Lower lobe of right lung (tissue), 2 donors: Measurements from ENCODE around the gene UHMK1. TPM values are rescaled to one million over a fixed set of nuclear protein-coding genes. Genes with fewer than 3 reads are reported as not detected.

Experiments
- ATAC-seq, 2 donors: fragments of 200-7000 bp; cut with Tn5 transposase; one replicate each; pipeline ENCODE4 v1.9.1; 2020 to 2022; ENCODE audit warnings: mild to moderate bottlenecking in 2 of 2, moderate library complexity in 2 of 2
- DNase-seq: peaks from one replicate; pipeline ENCODE4 v3.0.0-alpha.2; 2020
- H3K27ac ChIP-seq: fragments of 200-600 bp; one replicate; pipeline ENCODE4 v1.8.0; 2022
- H3K27me3 ChIP-seq: fragments of 200-600 bp; one replicate; pipeline ENCODE4 v1.8.0; 2022; ENCODE audit warnings: low read depth
- H3K36me3 ChIP-seq: fragments of 200-600 bp; one replicate; pipeline ENCODE4 v1.8.0; 2022; ENCODE audit warnings: mild to moderate bottlenecking
- H3K4me1 ChIP-seq: fragments of 200-600 bp; one replicate; pipeline ENCODE4 v1.8.0; 2022
- H3K4me3 ChIP-seq: fragments of 200-600 bp; one replicate; pipeline ENCODE4 v1.8.0; 2022; ENCODE audit warnings: mild to moderate bottlenecking
- H3K9me3 ChIP-seq: fragments of 200-600 bp; one replicate; pipeline ENCODE4 v1.8.0; 2022
- intact Hi-C: fragments of 100-400 bp; cut with DNase I; formaldehyde crosslinking; loops from one replicate; pipeline ENCODE4 v1.11.0; 2022
- total RNA-seq: library from RNA; stranded (reverse); fragmentation: NEBNext Ultra II Directional; extraction: Animal tissue kit (Norgen Biotek cat#: 25700); gene quantifications from one replicate; pipeline ENCODE4 v1.2.1, GENCODE V29; 2021
- TF ChIP-seq, protein P1 (sequence below): fragments of 200-600 bp; IDR thresholded peaks from one replicate; pipeline ENCODE4 v1.8.0; 2022; ENCODE audit warnings: antibody characterized with exemption, mild to moderate bottlenecking
- donor health status: DM: no; HTN: yes; CAD: no; lungs with severe emphysema.

Gene UHMK1
- total RNA-seq, 1 donor from 2014 or later: 56.4 TPM

DNA sequence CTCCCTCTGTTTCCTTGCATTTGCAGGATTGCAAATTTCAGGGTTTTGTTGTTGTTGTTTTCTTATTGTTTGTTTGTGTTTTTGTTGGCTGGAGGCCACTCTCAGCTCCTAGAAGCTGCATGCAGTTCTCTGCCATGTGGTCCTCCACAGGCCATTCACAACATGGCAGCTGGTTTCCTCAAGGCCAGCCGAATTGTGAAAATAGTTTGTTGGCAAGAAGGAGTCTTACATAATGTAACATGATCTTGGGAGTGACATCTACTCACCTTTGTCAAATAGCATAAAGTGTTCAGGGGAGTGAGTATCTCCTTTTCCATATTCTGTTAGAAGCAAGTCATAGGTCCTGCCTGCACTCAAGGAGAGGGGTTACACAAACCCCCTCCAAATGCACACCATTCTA, 53.3 kb downstream of the UHMK1 start:
- no peaks in the 10 kb centered on the region for H3K4me1 ChIP-seq
- H3K27me3 ChIP-seq: no peaks in the 10 kb centered on the region
- no peak for ATAC-seq
- H3K27ac ChIP-seq: no peak overlapping the region
- H3K36me3 ChIP-seq: no peaks in the 10 kb centered on the region
- no peak overlapping the region for H3K4me3 ChIP-seq
- no peaks in the 10 kb centered on the region for H3K9me3 ChIP-seq
- DNase-seq: no peak
- intact Hi-C loops: no loop called here
- TF ChIP-seq, protein P1, sequence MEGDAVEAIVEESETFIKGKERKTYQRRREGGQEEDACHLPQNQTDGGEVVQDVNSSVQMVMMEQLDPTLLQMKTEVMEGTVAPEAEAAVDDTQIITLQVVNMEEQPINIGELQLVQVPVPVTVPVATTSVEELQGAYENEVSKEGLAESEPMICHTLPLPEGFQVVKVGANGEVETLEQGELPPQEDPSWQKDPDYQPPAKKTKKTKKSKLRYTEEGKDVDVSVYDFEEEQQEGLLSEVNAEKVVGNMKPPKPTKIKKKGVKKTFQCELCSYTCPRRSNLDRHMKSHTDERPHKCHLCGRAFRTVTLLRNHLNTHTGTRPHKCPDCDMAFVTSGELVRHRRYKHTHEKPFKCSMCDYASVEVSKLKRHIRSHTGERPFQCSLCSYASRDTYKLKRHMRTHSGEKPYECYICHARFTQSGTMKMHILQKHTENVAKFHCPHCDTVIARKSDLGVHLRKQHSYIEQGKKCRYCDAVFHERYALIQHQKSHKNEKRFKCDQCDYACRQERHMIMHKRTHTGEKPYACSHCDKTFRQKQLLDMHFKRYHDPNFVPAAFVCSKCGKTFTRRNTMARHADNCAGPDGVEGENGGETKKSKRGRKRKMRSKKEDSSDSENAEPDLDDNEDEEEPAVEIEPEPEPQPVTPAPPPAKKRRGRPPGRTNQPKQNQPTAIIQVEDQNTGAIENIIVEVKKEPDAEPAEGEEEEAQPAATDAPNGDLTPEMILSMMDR: no peak

DNA sequence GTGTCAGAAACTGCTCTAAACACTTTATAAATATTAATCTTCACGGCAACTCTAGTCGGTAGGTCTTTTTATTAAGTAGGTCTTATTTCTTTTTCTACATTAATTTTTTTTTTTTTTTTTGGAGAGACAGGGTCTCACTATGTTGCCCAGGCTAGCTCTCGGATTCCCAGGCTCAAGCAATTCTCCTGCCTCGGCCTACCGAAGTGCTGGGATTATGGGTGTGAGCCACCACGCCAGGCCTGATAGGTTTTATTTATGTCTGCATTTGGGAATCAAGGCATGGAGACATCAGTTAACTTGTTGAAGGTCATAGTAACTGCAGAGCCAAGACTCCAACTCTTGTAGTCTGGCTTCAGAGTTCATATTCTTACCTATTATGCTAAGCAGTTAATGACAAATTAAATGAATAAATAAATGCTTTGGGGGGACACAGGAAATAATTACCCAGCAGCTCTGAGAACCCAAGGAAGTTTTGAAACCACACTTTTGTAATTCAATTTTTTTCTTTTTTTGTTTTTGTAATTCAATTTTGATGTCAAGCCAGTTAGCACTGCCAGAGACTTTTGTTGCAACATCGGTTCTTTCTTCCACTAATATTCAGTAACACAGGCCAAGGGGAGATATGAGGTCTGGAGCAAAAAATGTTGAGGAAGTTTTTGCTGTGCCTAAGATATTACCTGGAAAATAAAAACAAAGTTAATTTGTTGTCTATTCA, 54.5 kb downstream of the UHMK1 start:
- no peaks in the 10 kb centered on the region for H3K4me1 ChIP-seq
- TF ChIP-seq, protein P1: no peak
- ATAC-seq (no peak), DNase-seq (no peak)
- no peaks in the 10 kb centered on the region for H3K36me3 ChIP-seq
- no peaks in the 10 kb centered on the region for H3K27me3 ChIP-seq
- intact Hi-C loops: no loop called here
- no peak overlapping the region for H3K4me3 ChIP-seq
- H3K9me3 ChIP-seq: no peaks in the 10 kb centered on the region
- peak overlapping the region; percentile 43 for H3K27ac ChIP-seq

DNA sequence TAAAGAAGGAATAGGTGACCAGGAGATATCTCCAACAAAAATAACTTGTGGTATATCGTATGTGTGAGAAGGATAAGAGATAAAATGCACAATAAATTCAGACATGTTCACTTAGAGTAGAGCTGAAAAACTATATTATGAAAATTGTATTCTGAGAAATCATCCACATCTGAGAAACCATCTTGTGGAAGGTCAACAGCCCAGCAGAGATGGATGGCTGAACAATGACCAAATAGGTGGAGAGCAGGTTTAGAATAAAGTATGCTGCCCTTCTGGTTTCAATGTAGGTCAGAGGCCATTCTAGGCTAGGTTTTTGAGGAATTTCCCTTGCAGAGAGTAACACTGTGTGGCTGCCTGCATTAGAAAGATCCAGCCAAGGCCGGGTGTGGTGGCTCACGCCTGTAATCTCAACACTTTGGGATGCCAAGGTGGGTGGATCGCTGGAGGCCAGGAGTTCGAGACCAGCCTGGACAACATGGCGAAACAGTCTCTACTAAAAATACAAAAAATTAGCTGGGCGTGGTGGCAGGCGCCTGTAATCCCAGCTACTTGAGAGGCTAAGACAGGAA, 55.1 kb downstream of the UHMK1 start:
- H3K4me3 ChIP-seq: no peak overlapping the region
- DNase-seq (no peak), ATAC-seq (no peak)
- intact Hi-C loops: no loop called here
- TF ChIP-seq, protein P1: no peak
- no peaks in the 10 kb centered on the region for H3K4me1 ChIP-seq
- peak overlapping the region; percentile 38 for H3K27ac ChIP-seq
- H3K36me3 ChIP-seq: no peaks in the 10 kb centered on the region
- no peaks in the 10 kb centered on the region for H3K27me3 ChIP-seq
- no peaks in the 10 kb centered on the region for H3K9me3 ChIP-seq

DNA sequence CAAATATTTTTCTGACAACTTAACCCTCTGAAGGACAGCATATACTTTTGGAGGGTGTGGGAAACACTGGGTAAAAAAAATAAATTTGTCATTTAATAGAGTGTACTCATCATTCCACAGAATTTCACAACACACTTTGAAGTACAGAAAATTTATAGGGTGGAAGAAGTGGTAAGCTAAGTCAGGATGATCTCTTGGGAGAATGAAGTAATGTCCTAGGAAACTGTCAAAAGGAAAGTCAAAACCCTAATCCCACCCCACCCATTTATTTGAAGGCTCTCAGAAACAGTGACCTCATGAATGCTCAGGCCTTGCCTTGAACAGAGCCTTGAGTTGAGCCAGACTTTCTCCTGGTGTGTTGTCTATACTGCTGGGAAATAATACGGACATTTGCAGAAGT, 56.6 kb downstream of the UHMK1 start:
- TF ChIP-seq, protein P1: no peak
- Histone ChIP-seq H3K27me3 (no peaks in the 10 kb centered on the region), H3K9me3 (no peaks in the 10 kb centered on the region), H3K36me3 (no peaks in the 10 kb centered on the region), H3K4me3 (no peak overlapping the region), H3K4me1 (no peaks in the 10 kb centered on the region), H3K27ac (no peak overlapping the region)
- intact Hi-C loops: no loop called here
- DNase-seq (no peak), ATAC-seq (no peak)

DNA sequence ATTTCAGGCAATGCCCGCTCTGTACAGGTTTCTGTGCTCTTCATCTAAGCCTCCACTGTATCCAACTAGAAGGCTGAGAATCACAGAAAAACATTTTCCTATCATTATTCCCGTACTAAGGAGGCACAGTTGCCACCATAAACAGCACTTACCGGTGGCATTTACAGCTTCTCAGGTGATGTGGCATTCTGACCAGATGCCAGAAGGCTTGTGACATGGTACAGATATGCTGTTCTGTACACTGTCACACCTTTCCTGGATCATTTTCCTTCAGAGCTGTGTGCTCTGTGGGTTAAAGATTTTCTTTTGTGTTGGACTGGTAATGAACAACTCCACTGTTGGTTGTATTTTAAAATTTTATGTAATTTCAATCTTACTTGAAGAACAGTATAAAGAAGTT, 59.9 kb downstream of the UHMK1 start:
- no peaks in the 10 kb centered on the region for H3K36me3 ChIP-seq
- DNase-seq (no peak), ATAC-seq (no peak)

More for the DNA sequence above, 59.9 kb downstream of the UHMK1 start:
- no peaks in the 10 kb centered on the region for H3K9me3 ChIP-seq
- H3K4me3 ChIP-seq: no peak overlapping the region
- no peak overlapping the region for H3K27ac ChIP-seq
- peaks cover 15% of the 10 kb centered on the region for H3K4me1 ChIP-seq
- H3K27me3 ChIP-seq: no peaks in the 10 kb centered on the region
- TF ChIP-seq, protein P1: no peak
- intact Hi-C loops: no loop called here
